ENCODE measurements around the gene TPBGL. TPM values are rescaled to one million over a fixed set of nuclear protein-coding genes. Genes with fewer than 3 reads are reported as not detected.

The TPBGL gene
- total and polyA plus RNA-seq, 2 of the 4 experiments (the other 2 are of a cell fraction): not detected

Other genes with a start within 250 kb of the TPBGL start
- gene OR2AT4, start 143.9 kb upstream of the TPBGL start, total RNA-seq (2012; rRNA removed): not detected in 2 replicates
- not detected in 2 replicates for gene OR2AT4, start 143.9 kb upstream of the TPBGL start, polyA plus RNA-seq (2012; rRNA removed)
- gene SLCO2B1, start 89.7 kb upstream of the TPBGL start, total RNA-seq (2012; rRNA removed): not detected in 2 replicates
- not detected in 2 replicates for gene SLCO2B1, start 89.7 kb upstream of the TPBGL start, polyA plus RNA-seq (2012; rRNA removed)
- 13.1 and 17.4 TPM in 2 replicates for gene ARRB1, start 110.9 kb downstream of the TPBGL start, total RNA-seq (2012; rRNA removed)
- gene ARRB1, start 110.9 kb downstream of the TPBGL start, polyA plus RNA-seq (2012; rRNA removed): 11.0 and 11.4 TPM in 2 replicates
- 2,360 and 3,444 TPM in 2 replicates for gene RPS3, start 158.7 kb downstream of the TPBGL start, total RNA-seq (2012; rRNA removed)
- gene RPS3, start 158.7 kb downstream of the TPBGL start, polyA plus RNA-seq (2012; rRNA removed): 2,477 and 2,872 TPM in 2 replicates
- gene KLHL35, start 192.4 kb downstream of the TPBGL start, total RNA-seq (2012; rRNA removed): 1.4 and 1.6 TPM in 2 replicates
- gene KLHL35, start 192.4 kb downstream of the TPBGL start, polyA plus RNA-seq (2012; rRNA removed): 3.3 TPM in 2 replicates

Measured in IMR-90 (cell line).